Pancreas (tissue), 10 donors: ENCODE data around the gene BMPR1A. TPM values are rescaled to one million over a fixed set of nuclear protein-coding genes. Genes with fewer than 3 reads are reported as not detected.

Experiments
- ATAC-seq, 4 donors: fragments of 200-7000 bp; cut with Tn5 transposase; one replicate each; pipeline versions ENCODE4 v1.8.0 to v1.9.1; 2020; ENCODE audit warnings: mild to moderate bottlenecking in 4 of 4, moderate library complexity in 4 of 4
- DNase-seq, 6 donors: peaks; one replicate each; pipeline ENCODE4 v3.0.0-alpha.2; 2020
- FAIRE-seq: peaks from 2 replicates; lab custom pipeline; 2012; peaks lifted over from hg19 to GRCh38; lab: Jason Lieb, UNC
- H3K27ac ChIP-seq, 4 donors: fragments of 200-600 bp; sonication (generic); 1 replicate in 3 of 4; 2 replicates in 1 of 4; pipeline versions ENCODE4 v1.5.0 to v1.8.0; 2020
- H3K27me3 ChIP-seq, 4 donors: fragments of 200-600 bp; one replicate each; pipeline ENCODE4 v1.8.0; 2021
- H3K36me3 ChIP-seq, 3 donors: fragments of 200-600 bp; sonication (generic) in 1 of 3; one replicate each; pipeline versions ENCODE4 v1.5.0 to v1.8.0; 2020 to 2021
- H3K4me1 ChIP-seq, 3 donors: fragments of 200-600 bp; one replicate each; pipeline ENCODE4 v1.8.0; 2021
- H3K4me3 ChIP-seq, 4 donors: fragments of 200-600 bp; sonication (generic) in 2 of 4; one replicate each; pipeline versions ENCODE4 v1.5.0 to v1.8.0; 2020 to 2021
- H3K9me3 ChIP-seq, 4 donors: fragments of 200-600 bp; one replicate each; pipeline ENCODE4 v1.8.0; 2021
- CTCF ChIP-seq, 4 donors: fragments of 200-600 bp; sonication (generic) in 3 of 4; IDR thresholded peaks; one replicate each; pipeline versions ENCODE4 v1.5.0 to v1.8.0; 2021; ENCODE audit warnings: antibody characterized with exemption in 4 of 4
- WGBS, 2 donors: extraction: QIAGEN DNeasy Blood & Tissue Kit; methylation state at CpG; one replicate each; pipeline ENCODE4 v1.1.7; 2013; 5-methylcytosine and 5-hydroxymethylcytosine counted together
- intact Hi-C, 3 donors: fragments of 100-400 bp; cut with DNase I; formaldehyde crosslinking; loops; one replicate each; pipeline versions ENCODE4 v1.11.1 to v1.14.2; 2022
- polyA plus RNA-seq, 2 donors: library from polyadenylated mRNA; stranded (reverse); fragments of 200-250 nt; gene quantifications; one replicate each; pipeline ENCODE4 v1.2.3, GENCODE V29; 2013
- total RNA-seq, 6 donors: library from RNA; stranded (reverse); fragmentation: NEBNext Ultra II Directional in 4 of 6; extraction: Animal tissue kit (Norgen Biotek cat#: 25700) in 4 of 6; gene quantifications; one replicate each; pipeline versions ENCODE4 v1.2.1 to v1.2.4, GENCODE V29; 2021 to 2023
- donor health status: healthy with polysubstance abuse.
- donor health status: DM: no; HTN: no; CAD: no; lungs with moderate emphysema.
- donor health status: DM: no; HTN: no; CAD: no.
- donor health status: control.
- donor health status: control.
- donor health status: Bipolar disorder and iron deficiency.
- donor health status: DM: yes; HTN: yes; CAD: no.
- donor health status: DM: no; HTN: no; CAD: no.
- donor health status: DM: no; HTN: no; CAD: no.
- donor health status: DM: yes; HTN: yes; CAD: no.

The BMPR1A gene
- total and polyA plus RNA-seq, 8 donors = 3.5 to 22.3 (median 11.1) TPM

- Histone ChIP-seq H3K27ac (no peak overlapping the region), H3K4me1 (no peaks in the 10 kb centered on the region), H3K4me3 (no peak overlapping the region), H3K36me3 (no peaks in the 10 kb centered on the region), H3K9me3 (no peaks in the 10 kb centered on the region), H3K27me3 (no peaks in the 10 kb centered on the region)
- intact Hi-C loops = no loop called here
- TF ChIP-seq CTCF (IDR thresholded peaks at IDR 0.05) = no peak
- WGBS, 2 donors = 73 to 81% methylated on average over 6 of the region's 6 CpGs
- DNase-seq (peak in 2 of 6 donors; percentile 53 to 60), ATAC-seq (no peak), FAIRE-seq (no peak)
These were observed 184.3 kb downstream of the BMPR1A start for GRCh38 chr10:86940677-86941076.

GRCh38 chr10:86941426-86941825 lies 185.0 kb downstream of the BMPR1A start:
- intact Hi-C loops = no loop called here
- FAIRE-seq = no peak
- Histone ChIP-seq H3K36me3 (no peaks in the 10 kb centered on the region), H3K27ac (no peak overlapping the region), H3K4me1 (no peaks in the 10 kb centered on the region), H3K27me3 (no peaks in the 10 kb centered on the region), H3K9me3 (no peaks in the 10 kb centered on the region), H3K4me3 (no peak overlapping the region)
- DNase-seq = no peak
- TF ChIP-seq CTCF (IDR thresholded peaks at IDR 0.05) = no peak
- 79 to 90% methylated on average over 2 of the region's 2 CpGs for WGBS, 2 donors
- no peak for ATAC-seq

- FAIRE-seq (no peak), ATAC-seq (no peak), DNase-seq (peak in 1 of 6 donors; percentile 56)
- Histone ChIP-seq H3K4me1 (no peaks in the 10 kb centered on the region), H3K36me3 (no peaks in the 10 kb centered on the region), H3K9me3 (no peaks in the 10 kb centered on the region), H3K27ac (no peak overlapping the region), H3K4me3 (no peak overlapping the region), H3K27me3 (no peaks in the 10 kb centered on the region)
- WGBS, 2 donors = 88 to 89% methylated on average over 14 of the region's 14 CpGs
- TF ChIP-seq CTCF (IDR thresholded peaks at IDR 0.05) = no peak
- intact Hi-C loops = no loop called here
These were observed 185.6 kb downstream of the BMPR1A start for GRCh38 chr10:86941991-86942421.

- ATAC-seq (no peak), FAIRE-seq (no peak), DNase-seq (peak in 3 of 6 donors; percentile 23 to 72 (median 60))
- H3K4me1 ChIP-seq = no peaks in the 10 kb centered on the region
- H3K27ac ChIP-seq = no peak overlapping the region
- H3K27me3 ChIP-seq = no peaks in the 10 kb centered on the region
- intact Hi-C loops = no loop called here
- H3K36me3 ChIP-seq = no peaks in the 10 kb centered on the region
- TF ChIP-seq CTCF (IDR thresholded peaks at IDR 0.05) = no peak
- H3K9me3 ChIP-seq = no peaks in the 10 kb centered on the region
- peak overlapping the region in 1 of 4 donors; percentile 5 for H3K4me3 ChIP-seq
- 48 to 61% methylated on average over 81 to 94 of the region's 94 CpGs for WGBS, 2 donors
These were observed 186.3 kb downstream of the BMPR1A start for GRCh38 chr10:86942441-86943315.
